T follicular helper cell (primary cell): ENCODE measurements around the gene HCAR1.
"Not testable (repeated sequence)": the region's sequence is repeated elsewhere in the genome, so short reads cannot be mapped to it uniquely, and the experiment has no call there.

ENCODE experiments used
- DNase-seq: peaks from one replicate; pipeline ENCODE4 v3.0.0-alpha.2; 2020; ENCODE audit warnings: low read depth

The HCAR1 gene

GRCh38 chr12:122721057-122721545, 9.5 kb downstream of the HCAR1 start:
- no peak for DNase-seq

GRCh38 chr12:122716658-122717057, 14.0 kb downstream of the HCAR1 start, which contains the start of gene HCAR3:
HCAR3 (minus strand) TSS chr12:122716811; CDS start chr12:122716737, 74 bp downstream.
- DNase-seq = not testable (repeated sequence)

GRCh38 chr12:122715211-122715610, 15.4 kb downstream of the HCAR1 start:
- DNase-seq = not testable (repeated sequence)

- DNase-seq = not testable (repeated sequence)
Measured at GRCh38 chr12:122713491-122714188, 17.0 kb downstream of the HCAR1 start.

GRCh38 chr12:122711266-122711665, 19.4 kb downstream of the HCAR1 start:
- not testable (repeated sequence) for DNase-seq

- not testable (repeated sequence) for DNase-seq
Measured at GRCh38 chr12:122710341-122710740, 20.3 kb downstream of the HCAR1 start.

- not testable (repeated sequence) for DNase-seq
Measured at GRCh38 chr12:122709287-122709686, 21.4 kb downstream of the HCAR1 start.

- not testable (repeated sequence) for DNase-seq
Measured at GRCh38 chr12:122703841-122704240, 26.8 kb downstream of the HCAR1 start.

- not testable (repeated sequence) for DNase-seq
Measured at GRCh38 chr12:122702890-122703611, 27.6 kb downstream of the HCAR1 start, which contains the start of gene HCAR2. HCAR2 (minus strand) TSS chr12:122703357; CDS start chr12:122703283, 74 bp downstream.

- not testable (repeated sequence) for DNase-seq
Measured at GRCh38 chr12:122701481-122701880, 29.2 kb downstream of the HCAR1 start.

GRCh38 chr12:122700038-122700710, 30.5 kb downstream of the HCAR1 start:
- not testable (repeated sequence) for DNase-seq

GRCh38 chr12:122696922-122697321, 33.7 kb downstream of the HCAR1 start:
- not testable (repeated sequence) for DNase-seq

GRCh38 chr12:122691566-122691965, 39.1 kb downstream of the HCAR1 start:
- no peak for DNase-seq

GRCh38 chr12:122688291-122688690, 42.4 kb downstream of the HCAR1 start:
- DNase-seq = no peak

GRCh38 chr12:122687086-122687485, 43.6 kb downstream of the HCAR1 start:
- DNase-seq = no peak

GRCh38 chr12:122686538-122686937, 44.1 kb downstream of the HCAR1 start:
- no peak for DNase-seq

GRCh38 chr12:122684297-122684813, 46.3 kb downstream of the HCAR1 start:
- no peak for DNase-seq

- DNase-seq = no peak
Measured at GRCh38 chr12:122681814-122682213, 48.8 kb downstream of the HCAR1 start.

- DNase-seq = not testable (repeated sequence)
Measured at GRCh38 chr12:122680989-122681388, 49.7 kb downstream of the HCAR1 start.

- not testable (repeated sequence) for DNase-seq
Measured at GRCh38 chr12:122676781-122677180, 53.9 kb downstream of the HCAR1 start.
